Measurements from ENCODE around the gene PPM1H. TPM values are rescaled to one million over a fixed set of nuclear protein-coding genes. Genes with fewer than 3 reads are reported as not detected.

Gene PPM1H
- total RNA-seq, 4 donors from 2014 or later: 1.5 to 2.7 (median 2.3) TPM

GRCh38 chr12:62692884-62693283 lies 242.1 kb downstream of the PPM1H start:
- TF ChIP-seq CTCF (IDR thresholded peaks at IDR 0.05; ENCODE audit: low read depth): no peak

- no peak for TF ChIP-seq CTCF (IDR thresholded peaks at IDR 0.05; ENCODE audit: low read depth)
Measured at GRCh38 chr12:62691309-62691708, 243.6 kb downstream of the PPM1H start.

- no peak for TF ChIP-seq CTCF (IDR thresholded peaks at IDR 0.05; ENCODE audit: low read depth)
Measured at GRCh38 chr12:62689042-62689839, 245.7 kb downstream of the PPM1H start.

GRCh38 chr12:62686938-62687337 lies 248.0 kb downstream of the PPM1H start:
- TF ChIP-seq CTCF (IDR thresholded peaks at IDR 0.05; ENCODE audit: low read depth): no peak

- TF ChIP-seq CTCF (IDR thresholded peaks at IDR 0.05; ENCODE audit: low read depth): no peak
Measured at GRCh38 chr12:62684570-62685295, 250.2 kb downstream of the PPM1H start.

GRCh38 chr12:62683776-62684569 lies 251.0 kb downstream of the PPM1H start:
- TF ChIP-seq CTCF (IDR thresholded peaks at IDR 0.05; ENCODE audit: low read depth): no peak

GRCh38 chr12:62681306-62681705 lies 253.6 kb downstream of the PPM1H start:
- no peak for TF ChIP-seq CTCF (IDR thresholded peaks at IDR 0.05; ENCODE audit: low read depth)

All from subcutaneous adipose tissue (tissue), 4 donors.